Uterus (tissue), 2 donors: ENCODE measurements around the gene TTC36.

ENCODE experiments used
- POLR2A ChIP-seq, 2 donors: fragments of 450-650 bp; IDR thresholded peaks; one replicate each; pipeline ENCODE4 v1.6.1; 2016; ENCODE audit warnings: antibody characterized with exemption in 2 of 2, mild to moderate bottlenecking in 1 of 2, moderate library complexity in 1 of 2
- TF ChIP-seq, protein P1 (sequence below), 4 experiments: fragments of 200-600 bp in 2 of 4; fragments of 450-650 bp in 2 of 4; sonication (generic) in 2 of 4; IDR thresholded peaks; one replicate each; pipeline ENCODE4 v1.5.1; 2016 to 2019; ENCODE audit warnings: antibody characterized with exemption in 4 of 4, mild to moderate bottlenecking in 2 of 4, moderate library complexity in 1 of 4

- TF ChIP-seq, protein P1, sequence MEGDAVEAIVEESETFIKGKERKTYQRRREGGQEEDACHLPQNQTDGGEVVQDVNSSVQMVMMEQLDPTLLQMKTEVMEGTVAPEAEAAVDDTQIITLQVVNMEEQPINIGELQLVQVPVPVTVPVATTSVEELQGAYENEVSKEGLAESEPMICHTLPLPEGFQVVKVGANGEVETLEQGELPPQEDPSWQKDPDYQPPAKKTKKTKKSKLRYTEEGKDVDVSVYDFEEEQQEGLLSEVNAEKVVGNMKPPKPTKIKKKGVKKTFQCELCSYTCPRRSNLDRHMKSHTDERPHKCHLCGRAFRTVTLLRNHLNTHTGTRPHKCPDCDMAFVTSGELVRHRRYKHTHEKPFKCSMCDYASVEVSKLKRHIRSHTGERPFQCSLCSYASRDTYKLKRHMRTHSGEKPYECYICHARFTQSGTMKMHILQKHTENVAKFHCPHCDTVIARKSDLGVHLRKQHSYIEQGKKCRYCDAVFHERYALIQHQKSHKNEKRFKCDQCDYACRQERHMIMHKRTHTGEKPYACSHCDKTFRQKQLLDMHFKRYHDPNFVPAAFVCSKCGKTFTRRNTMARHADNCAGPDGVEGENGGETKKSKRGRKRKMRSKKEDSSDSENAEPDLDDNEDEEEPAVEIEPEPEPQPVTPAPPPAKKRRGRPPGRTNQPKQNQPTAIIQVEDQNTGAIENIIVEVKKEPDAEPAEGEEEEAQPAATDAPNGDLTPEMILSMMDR (IDR thresholded peaks at IDR 0.05): no peak
- TF ChIP-seq POLR2A (IDR thresholded peaks at IDR 0.05): no peak
Observed at GRCh38 chr11:118532091-118532490, 4.8 kb downstream of the TTC36 start.
